HUDEP-2 (cell line): ENCODE data around the gene CLCNKA.
"Not testable (repeated sequence)": the region's sequence is repeated elsewhere in the genome, so short reads cannot be mapped to it uniquely, and the experiment has no call there.

Experiments used
- DNase-seq, 76 experiments: peaks; one replicate each; lab custom pipeline; 2025; ENCODE audit not compliant: unreplicated experiment in 76 of 76; lab: John Stamatoyannopoulos, UW

Gene CLCNKA

GRCh38 chr1:16057314-16057915, 35.6 kb downstream of the CLCNKA start:
- DNase-seq, result not testable (repeated sequence)

GRCh38 chr1:16058394-16059120, 36.7 kb downstream of the CLCNKA start:
- DNase-seq, result not testable (repeated sequence)

- DNase-seq, result no peak
Observed at GRCh38 chr1:16061266-16061665, 39.4 kb downstream of the CLCNKA start.

- not testable (repeated sequence) for DNase-seq
Observed at GRCh38 chr1:16061989-16062686, 40.3 kb downstream of the CLCNKA start.

DNA sequence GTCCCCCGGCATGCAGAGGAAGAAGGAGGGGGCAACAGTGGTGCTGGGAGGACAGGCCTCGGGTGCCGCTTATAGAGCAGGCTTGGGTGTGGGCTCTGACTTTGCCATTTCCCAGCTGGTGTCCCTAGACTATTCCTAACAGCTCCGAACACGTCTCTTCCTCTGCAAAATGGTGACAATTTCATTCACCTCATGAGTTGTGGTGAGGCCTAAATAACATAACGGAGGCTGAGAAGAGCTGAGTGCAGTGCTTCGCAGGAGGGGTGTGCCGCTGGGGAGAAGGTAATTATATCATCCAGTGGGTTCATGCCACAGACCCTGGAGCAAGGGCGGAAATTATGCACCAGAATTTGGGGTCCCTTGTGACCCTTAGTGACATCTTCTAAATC, 40.8 kb downstream of the CLCNKA start:
- not testable (repeated sequence) for DNase-seq

DNA sequence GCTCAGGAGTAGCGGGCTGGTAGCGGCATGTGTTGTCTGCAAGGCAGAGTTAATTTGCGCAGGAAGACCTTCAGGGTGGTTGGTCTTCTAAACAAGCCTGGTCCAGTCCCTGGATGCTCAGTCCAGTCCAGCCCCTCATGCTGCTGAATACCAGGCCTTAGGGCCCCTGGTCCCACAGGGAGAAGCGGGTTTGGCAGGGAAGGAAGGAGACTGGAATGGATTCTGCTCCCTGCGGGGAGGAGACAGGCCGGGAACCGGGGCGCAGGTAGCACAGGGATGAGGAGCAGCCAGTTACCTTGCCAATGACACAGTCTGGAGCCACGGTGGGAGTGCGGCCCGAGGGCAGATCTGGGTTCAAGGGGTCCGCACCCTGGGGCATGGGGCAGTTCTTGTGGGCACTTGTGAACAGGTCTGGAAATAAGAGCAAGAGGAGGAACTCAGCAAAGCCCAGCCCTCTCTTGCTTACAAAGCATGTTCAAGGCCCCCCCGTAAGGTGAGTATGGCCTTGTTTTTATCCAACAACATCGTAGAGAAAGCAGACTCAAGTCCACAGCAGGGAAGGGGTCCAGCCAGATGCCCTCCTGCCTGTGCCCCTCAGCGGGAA, 41.5 kb downstream of the CLCNKA start:
- DNase-seq, result no peak

DNA sequence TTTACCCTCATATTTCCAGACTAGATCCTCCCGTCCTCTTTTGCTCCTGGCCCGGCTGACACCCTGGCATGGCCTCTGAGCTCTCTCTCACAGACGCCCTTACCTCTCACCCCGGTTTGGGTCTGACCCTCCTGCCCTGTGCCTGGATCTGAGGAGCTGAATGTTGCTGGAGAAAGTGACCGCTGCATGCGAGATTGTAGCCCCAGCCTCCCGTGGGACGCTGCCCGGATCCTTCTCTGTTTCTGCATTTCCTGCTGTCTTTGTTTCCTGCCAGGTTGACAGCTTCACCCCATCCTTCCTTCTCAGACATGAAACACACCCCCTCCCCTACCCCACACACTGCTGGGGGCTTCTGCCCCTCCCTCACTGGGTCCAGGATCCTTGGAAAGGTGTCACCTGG, 42.1 kb downstream of the CLCNKA start:
- DNase-seq, result no peak

- DNase-seq, result no peak
Observed at GRCh38 chr1:16064536-16065268, 42.9 kb downstream of the CLCNKA start.

DNA sequence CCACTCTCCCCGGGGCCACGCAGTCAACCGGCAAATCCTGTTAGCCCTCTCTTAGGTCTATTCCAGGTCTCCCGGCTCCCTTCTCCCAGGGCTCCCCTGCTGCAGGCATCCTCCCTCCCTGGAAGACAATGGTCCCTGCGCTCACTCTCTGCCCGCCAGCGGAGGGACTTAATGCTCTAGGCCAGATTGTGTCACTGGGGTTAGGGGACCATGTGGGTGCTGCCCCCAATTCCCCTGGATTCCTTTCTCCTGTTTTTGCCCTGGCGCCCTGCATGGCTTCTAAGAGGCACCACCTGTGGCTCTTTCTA, 43.4 kb downstream of the CLCNKA start:
- no peak for DNase-seq

- no peak for DNase-seq
Observed at GRCh38 chr1:16066245-16066644, 44.4 kb downstream of the CLCNKA start.

- no peak for DNase-seq
Observed at GRCh38 chr1:16067127-16067768, 45.4 kb downstream of the CLCNKA start.

- DNase-seq, result no peak
Observed at GRCh38 chr1:16067933-16068332, 46.1 kb downstream of the CLCNKA start.

GRCh38 chr1:16068356-16069270, 46.8 kb downstream of the CLCNKA start:
- no peak for DNase-seq

DNA sequence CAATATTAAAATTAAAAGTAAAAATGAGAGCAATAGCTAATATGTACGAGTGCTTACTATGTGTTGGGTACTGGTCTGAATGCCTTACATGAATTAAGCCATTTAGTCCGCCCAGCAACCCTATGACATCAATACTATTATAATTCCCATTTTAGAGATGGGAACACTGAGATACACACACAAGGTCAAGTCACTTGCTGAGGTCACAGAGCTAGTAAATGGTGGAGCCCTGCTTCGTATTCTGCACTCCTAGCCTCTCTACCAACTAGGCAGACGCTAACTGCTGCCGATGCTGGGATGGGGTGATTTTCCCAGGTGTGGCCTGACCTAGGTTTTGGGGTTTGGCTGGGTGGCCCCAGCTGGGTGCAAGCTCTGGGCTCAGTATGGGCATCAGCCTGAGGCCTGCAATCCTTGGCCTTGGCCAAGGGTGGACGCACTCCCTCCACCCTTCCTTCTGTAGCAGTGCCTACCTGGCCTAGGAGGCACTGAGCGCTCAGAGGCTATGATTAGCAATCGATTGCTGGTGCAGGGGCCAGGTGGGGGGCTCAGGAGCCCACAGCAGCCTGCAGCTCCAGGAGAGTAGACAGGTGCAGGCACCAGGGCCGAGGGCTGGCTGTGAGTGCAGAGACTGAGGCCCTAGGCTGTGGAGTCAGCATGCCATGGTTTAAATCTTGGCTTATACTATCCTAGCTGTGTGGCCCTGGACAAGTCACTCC, 49.0 kb downstream of the CLCNKA start:
- no peak for DNase-seq

DNA sequence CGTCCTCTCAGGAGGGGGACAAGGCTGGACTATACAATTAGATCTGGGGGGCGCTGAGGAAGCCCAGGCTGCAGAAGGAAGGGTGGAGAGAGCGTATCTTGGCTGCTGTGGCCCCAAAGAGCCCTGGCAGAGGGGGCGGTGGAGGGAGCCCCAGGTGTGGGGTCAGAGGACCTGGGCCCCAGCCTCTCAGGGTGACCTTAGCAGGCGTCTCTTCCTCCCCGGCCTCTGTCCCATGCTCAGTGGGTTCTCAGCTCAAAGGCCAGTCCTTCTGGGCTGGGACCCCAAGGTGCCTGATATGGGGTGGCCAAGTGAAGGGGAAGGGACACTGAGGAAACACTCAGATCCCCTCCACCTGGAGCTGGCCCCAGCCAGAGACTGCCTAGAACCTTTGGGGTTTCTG, 49.8 kb downstream of the CLCNKA start:
- no peak for DNase-seq

GRCh38 chr1:16072095-16072494, 50.3 kb downstream of the CLCNKA start:
- DNase-seq, result no peak

GRCh38 chr1:16072616-16073484, 51.0 kb downstream of the CLCNKA start:
- no peak for DNase-seq
